T-cell (primary cell): ENCODE data around the gene NOP10. TPM values are rescaled to one million over a fixed set of nuclear protein-coding genes. Genes with fewer than 3 reads are reported as not detected.
A peak's percentile ranks its signal among the peaks of the same experiment; 100 is the strongest.

Experiments
- ATAC-seq, 4 experiments: fragments of 200-7000 bp in 3 of 4; fragments of 150-1000 bp in 1 of 4; cut with Tn5 transposase; replicated peaks in 1 of 4; 1 replicate in 3 of 4; 2 replicates in 1 of 4; pipeline ENCODE4 v1.10.0; 2021; ENCODE audit warnings: moderate library complexity in 3 of 4, mild to moderate bottlenecking in 2 of 4, moderate number of reproducible peaks in 1 of 4
- CTCF ChIA-PET, 2 donors: fragments of 300-600 bp; sonication (Branson Sonifier 250); formaldehyde crosslinking; loops; one replicate each; lab custom pipeline; 2022; ENCODE audit warnings: antibody characterized with exemption in 2 of 2; lab: Charles Lee
- POLR2A ChIA-PET, 2 donors: fragments of 300-600 bp; sonication (Branson Sonifier 250); formaldehyde crosslinking; loops; one replicate each; lab custom pipeline; 2022; ENCODE audit warnings: antibody characterized with exemption in 2 of 2; lab: Charles Lee
- DNase-seq, 35 experiments: peaks; one replicate each; pipeline versions ENCODE4 v3.0.0 to v3.0.0-alpha.2; 2013 to 2023
- H3K27ac ChIP-seq: one replicate; pipeline ENCODE4 v1.5.1; 2013; ENCODE audit warnings: low read length
- H3K27me3 ChIP-seq, 2 experiments: replicated peaks in 1 of 2; 1 replicate in 1 of 2; 2 replicates in 1 of 2; pipeline versions ENCODE4 v1.6.1 to v1.7.0; 2013; ENCODE audit warnings: low read length in 1 of 2, mixed read lengths in 1 of 2; ENCODE audit not compliant: control insufficient read depth in 2 of 2, insufficient read depth in 2 of 2; ENCODE audit errors: extremely low read depth in 1 of 2
- H3K36me3 ChIP-seq, 2 donors: 1 replicate in 1 of 2; 2 replicates in 1 of 2; pipeline versions ENCODE4 v1.6.1 to v1.7.0; 2013; ENCODE audit warnings: low read length in 1 of 2; ENCODE audit not compliant: control insufficient read depth in 2 of 2, insufficient read depth in 1 of 2; ENCODE audit errors: extremely low read depth in 1 of 2
- H3K4me1 ChIP-seq, 2 experiments: 1 replicate in 1 of 2; 2 replicates in 1 of 2; pipeline versions ENCODE4 v1.6.1 to v1.7.0; 2013; ENCODE audit warnings: low read length in 2 of 2, mixed read lengths in 1 of 2; ENCODE audit not compliant: insufficient read depth in 2 of 2, control insufficient read depth in 1 of 2; ENCODE audit errors: extremely low read depth in 1 of 2
- H3K4me3 ChIP-seq, 2 donors: 1 replicate in 1 of 2; 2 replicates in 1 of 2; pipeline versions ENCODE4 v1.5.1 to v1.7.0; 2013; ENCODE audit warnings: mild to moderate bottlenecking in 2 of 2, low read length in 1 of 2, moderate library complexity in 1 of 2; ENCODE audit not compliant: control insufficient read depth in 1 of 2; ENCODE audit errors: extremely low read depth in 1 of 2
- H3K9me3 ChIP-seq: 2 replicates; pipeline ENCODE4 v1.7.0; 2013
- H3K27ac Mint-ChIP-seq, 2 donors: one replicate each; pipeline ENCODE4 v1.8.0; 2020 to 2021; ENCODE audit warnings: mild to moderate bottlenecking in 2 of 2, mixed read lengths in 2 of 2
- H3K27me3 Mint-ChIP-seq, 2 donors: one replicate each; pipeline ENCODE4 v1.8.0; 2021 to 2022; ENCODE audit warnings: mixed read lengths in 2 of 2
- H3K36me3 Mint-ChIP-seq: one replicate; pipeline ENCODE4 v1.8.0; 2021; ENCODE audit warnings: mixed read lengths
- H3K4me1 Mint-ChIP-seq, 3 donors: one replicate each; pipeline ENCODE4 v1.8.0; 2020 to 2022; ENCODE audit warnings: mixed read lengths in 3 of 3, mild to moderate bottlenecking in 1 of 3
- H3K4me3 Mint-ChIP-seq, 3 donors: one replicate each; pipeline ENCODE4 v1.8.0; 2020 to 2022; ENCODE audit warnings: mild to moderate bottlenecking in 3 of 3, mixed read lengths in 3 of 3, moderate library complexity in 3 of 3
- H3K9me3 Mint-ChIP-seq, 3 donors: one replicate each; pipeline ENCODE4 v1.8.0; 2020 to 2022; ENCODE audit warnings: mixed read lengths in 3 of 3
- WGBS: methylation state at CpG from one replicate; pipeline ENCODE4 v1.1.5; 2013; ENCODE audit warnings: missing lambda C conversion rate; ENCODE audit not compliant: insufficient coverage; 5-methylcytosine and 5-hydroxymethylcytosine counted together
- total RNA-seq, 35 experiments: library from RNA in 6 of 35; stranded (reverse) in 6 of 35; fragments of 120-200 nt in 1 of 35; gene quantifications; one replicate each; pipeline versions ENCODE4 v1.2.1 to v1.2.4 and lab custom pipeline; 2013 to 2026

NOP10 gene
- total RNA-seq, 5 donors from 2014 or later (not counting 1 experiment from before 2014, with no cell fraction given) = 38.2 to 88.9 (median 68.8) TPM

DNA sequence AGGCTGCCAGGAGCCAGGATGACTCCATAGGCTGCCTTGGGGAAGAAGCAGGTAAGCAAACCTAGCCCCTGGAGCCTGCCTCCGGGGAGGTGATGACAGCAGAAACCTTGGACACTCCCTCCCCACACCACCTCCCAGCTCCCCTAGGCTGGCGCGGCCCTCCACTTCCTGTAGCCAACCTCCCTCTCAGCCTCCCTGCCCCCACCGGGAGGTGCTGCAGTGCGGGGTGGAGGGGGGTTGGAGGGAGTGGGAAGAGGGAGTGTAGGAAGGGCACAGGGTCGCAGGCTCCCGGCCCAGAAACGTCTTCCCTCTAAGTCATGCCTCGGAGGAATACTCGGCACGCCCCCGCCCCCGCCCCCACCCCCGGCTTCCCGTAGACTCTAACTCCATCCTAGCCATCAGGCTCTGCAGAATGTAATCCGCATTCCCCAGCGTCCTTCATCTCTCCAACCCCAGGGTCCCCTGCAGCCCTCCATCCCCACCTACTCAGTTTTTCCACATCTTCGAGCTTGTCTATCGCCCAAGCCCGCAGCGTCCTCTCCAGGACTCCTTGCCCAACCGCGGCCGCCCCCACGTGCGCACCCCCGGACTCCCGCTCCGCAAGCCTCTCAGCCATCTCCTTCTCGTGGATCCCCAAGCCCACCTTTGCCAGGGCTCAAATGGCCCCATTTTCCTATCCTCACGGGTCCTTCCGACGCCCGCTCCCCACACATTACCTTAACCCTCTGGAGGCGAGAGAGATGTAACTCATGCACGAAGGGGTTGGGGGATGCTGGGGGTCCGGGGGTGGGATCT is 23.5 kb upstream of the NOP10 start:
- H3K27ac Mint-ChIP-seq = peak overlapping the region; percentile 80 to 90
- peaks cover 34 to 46% (median 40%) of the 10 kb centered on the region in 3 donors for H3K4me1 Mint-ChIP-seq
- ChIA-PET POLR2A (interaction anchor here (0.6 to 1.7 kb wide), 4 partner anchors 24 to 244 kb away, joined by 3 to 5 read pairs (median 4); partner anchors contain the start of genes NOP10 (in 1 of the 2) and NUTM1 (in 1 of the 2)), CTCF (interaction anchor here (0.6 to 3.5 kb wide), 23 partner anchors 8 to 1120 kb away, joined by 3 to 39 read pairs (median 5); partner anchors contain the start of genes EMC7 (in 1 of the 2), GOLGA8A (in 1 of the 2), GOLGA8B (in 1 of the 2) and KATNBL1 (in 1 of the 2))
- no peak for ATAC-seq
- Histone ChIP-seq H3K4me3 (peak overlapping the region; percentile 87 to 92), H3K9me3 (no peaks in the 10 kb centered on the region), H3K4me1 (peaks cover 10 to 37% of the 10 kb centered on the region in 2 experiments), H3K36me3 (peaks cover 0 to 21% of the 10 kb centered on the region in 2 donors), H3K27ac (no peak overlapping the region), H3K27me3 (no peaks in the 10 kb centered on the region)
- H3K36me3 Mint-ChIP-seq = peaks cover 8% of the 10 kb centered on the region
- H3K4me3 Mint-ChIP-seq = peak overlapping the region; percentile 95 to 97 (median 96)
- 0% methylated on average over 20 of the region's 37 CpGs for WGBS
- H3K9me3 Mint-ChIP-seq = no peaks in the 10 kb centered on the region
- DNase-seq = peak in 24 of 35 experiments; percentile 9 to 60 (median 23)
- no peaks in the 10 kb centered on the region for H3K27me3 Mint-ChIP-seq

DNA sequence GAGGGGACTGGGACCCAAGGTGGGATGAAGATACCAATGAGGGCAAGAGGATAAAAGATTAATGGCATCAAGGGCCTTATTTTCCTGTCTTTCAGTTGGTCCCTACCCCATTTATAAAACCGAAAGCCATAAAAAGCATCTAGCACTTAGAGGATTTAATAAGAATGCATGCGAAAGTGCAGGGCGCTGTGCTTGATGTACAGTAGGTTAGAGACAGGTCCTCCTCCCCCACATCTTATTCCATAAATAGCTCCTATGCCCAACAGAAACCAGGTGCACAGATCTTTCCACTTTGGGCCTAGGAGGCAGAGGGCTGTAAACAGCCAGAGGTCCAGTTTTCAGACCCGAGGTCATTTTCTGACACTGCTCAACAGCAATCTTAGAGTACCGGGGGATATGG is 22.9 kb upstream of the NOP10 start:
- WGBS = no CpG with 5 or more reads among the region's 5 CpGs

DNA sequence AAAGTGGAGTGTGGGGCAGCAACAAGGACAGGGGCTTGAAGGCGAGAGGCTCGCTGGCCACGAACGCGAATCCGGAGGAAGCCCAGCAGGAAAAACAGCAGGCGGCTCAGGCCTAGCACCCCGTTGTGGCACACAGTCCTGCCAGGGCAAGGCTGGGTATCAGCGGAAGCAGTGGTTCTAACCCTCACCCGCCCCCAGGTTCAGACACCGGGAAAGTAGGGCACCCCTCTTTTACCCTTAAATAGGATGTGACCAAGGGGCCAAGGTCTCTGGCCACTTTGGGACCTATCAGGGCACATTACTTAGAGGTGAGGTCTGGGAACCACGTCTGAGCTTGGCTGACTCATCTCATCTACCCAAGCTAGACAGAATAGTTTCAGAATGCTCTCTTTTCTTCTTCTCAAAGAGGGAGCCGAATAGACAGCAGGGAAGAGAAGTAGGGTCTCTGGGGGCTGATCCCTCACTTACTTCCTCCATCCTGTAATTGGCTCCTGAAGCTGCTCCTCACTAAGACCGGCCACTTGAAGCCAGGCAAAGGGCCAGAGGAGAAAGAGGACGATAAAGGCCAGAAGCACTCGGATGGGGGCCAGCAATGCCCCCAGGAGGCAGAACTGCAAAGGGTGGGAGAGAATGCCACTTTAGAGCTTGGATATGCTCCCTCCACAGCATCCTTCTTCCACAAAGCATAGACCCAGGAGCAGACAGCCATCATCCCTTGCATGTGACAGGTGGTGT is 22.3 kb upstream of the NOP10 start:
- Mint-ChIP-seq H3K36me3 (peaks cover 16% of the 10 kb centered on the region), H3K9me3 (no peaks in the 10 kb centered on the region), H3K4me1 (peaks cover 34 to 46% (median 40%) of the 10 kb centered on the region in 3 donors), H3K4me3 (peak overlapping the region; percentile 95 to 97 (median 96)), H3K27me3 (no peaks in the 10 kb centered on the region), H3K27ac (peak overlapping the region; percentile 65 to 80)
- 67% methylated on average over 8 of the region's 16 CpGs for WGBS
- Histone ChIP-seq H3K36me3 (peaks cover 0 to 32% of the 10 kb centered on the region in 2 donors), H3K4me3 (peak overlapping the region in 1 of 2 donors; percentile 92), H3K27ac (peak overlapping the region; percentile 20), H3K4me1 (peaks cover 10 to 37% of the 10 kb centered on the region in 2 experiments), H3K9me3 (no peaks in the 10 kb centered on the region), H3K27me3 (no peaks in the 10 kb centered on the region)
- POLR2A ChIA-PET = interaction anchor here in 1 of 2 donors (0.6 kb wide), 1 partner anchor 46 kb away, joined by 4 read pairs; no protein-coding TSS in a partner anchor
- ATAC-seq = no peak
- CTCF ChIA-PET = interaction anchor here (1.2 to 3.5 kb wide), 2 partner anchors 22 to 124 kb away, joined by 3 to 24 read pairs; partner anchors contain the start of genes NOP10 (in 1 of the 2) and NUTM1 (in 1 of the 2)
- peak in 3 of 35 experiments; percentile 3 to 11 (median 7) for DNase-seq

More for the DNA sequence above, 22.9 kb upstream of the NOP10 start:
- Histone ChIP-seq H3K9me3 (no peaks in the 10 kb centered on the region), H3K27me3 (no peaks in the 10 kb centered on the region), H3K36me3 (peaks cover 0 to 27% of the 10 kb centered on the region in 2 donors), H3K27ac (peak overlapping the region; percentile 20), H3K4me1 (peaks cover 10 to 37% of the 10 kb centered on the region in 2 experiments), H3K4me3 (peak overlapping the region; percentile 68 to 92)
- Mint-ChIP-seq H3K4me3 (peak overlapping the region; percentile 95 to 97 (median 96)), H3K27me3 (no peaks in the 10 kb centered on the region), H3K4me1 (peaks cover 34 to 46% (median 40%) of the 10 kb centered on the region in 3 donors), H3K9me3 (no peaks in the 10 kb centered on the region), H3K27ac (peak overlapping the region; percentile 65 to 80), H3K36me3 (peaks cover 12% of the 10 kb centered on the region)
- POLR2A ChIA-PET = interaction anchor here in 1 of 2 donors (0.6 to 1.7 kb wide), 3 partner anchors 23 to 101 kb away, joined by 4 to 5 read pairs (median 4); partner anchors contain the start of genes NOP10 and NUTM1
- ATAC-seq = no peak
- CTCF ChIA-PET = interaction anchor here (0.7 to 3.5 kb wide), 4 partner anchors 21 to 125 kb away, joined by 3 to 39 read pairs (median 14); partner anchors contain the start of genes NOP10 (in 1 of the 2) and NUTM1 (in 1 of the 2)
- DNase-seq = no peak

DNA sequence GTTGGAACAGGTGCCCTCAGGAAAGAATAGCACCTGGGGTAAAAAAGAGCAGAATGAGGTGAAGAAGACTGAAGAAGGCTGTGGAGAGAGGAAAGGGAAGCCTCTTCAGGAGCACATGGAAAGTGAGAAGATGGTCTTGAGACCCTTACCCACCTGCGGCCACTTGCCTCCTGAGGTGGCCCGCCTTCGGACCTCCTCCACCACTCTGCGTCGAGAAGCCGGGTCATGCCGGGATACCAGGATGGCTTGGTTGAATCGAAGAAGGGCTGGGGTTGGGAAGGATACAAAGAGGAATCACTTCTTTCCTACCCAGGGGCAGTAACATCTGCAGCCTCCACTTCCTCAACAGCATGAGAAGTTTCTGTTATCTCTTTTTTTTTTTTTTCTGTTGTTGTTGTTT is 21.1 kb upstream of the NOP10 start:
- Mint-ChIP-seq H3K27me3 (no peaks in the 10 kb centered on the region), H3K4me1 (peaks cover 26 to 40% (median 37%) of the 10 kb centered on the region in 3 donors), H3K9me3 (no peaks in the 10 kb centered on the region), H3K27ac (peak overlapping the region in 1 of 2 donors; percentile 15), H3K4me3 (no peak overlapping the region), H3K36me3 (peaks cover 24% of the 10 kb centered on the region)
- DNase-seq (no peak), ATAC-seq (no peak)
- no CpG with 5 or more reads among the region's 8 CpGs for WGBS
- ChIA-PET POLR2A (no interaction called here), CTCF (interaction anchor here (0.6 to 0.7 kb wide), 3 partner anchors 31 to 86 kb away, joined by 3 read pairs; no protein-coding TSS in a partner anchor)
- Histone ChIP-seq H3K4me1 (peaks cover 10 to 36% of the 10 kb centered on the region in 2 experiments), H3K9me3 (no peaks in the 10 kb centered on the region), H3K27ac (no peak overlapping the region), H3K4me3 (no peak overlapping the region), H3K27me3 (no peaks in the 10 kb centered on the region), H3K36me3 (peaks cover 0 to 44% of the 10 kb centered on the region in 2 donors)

DNA sequence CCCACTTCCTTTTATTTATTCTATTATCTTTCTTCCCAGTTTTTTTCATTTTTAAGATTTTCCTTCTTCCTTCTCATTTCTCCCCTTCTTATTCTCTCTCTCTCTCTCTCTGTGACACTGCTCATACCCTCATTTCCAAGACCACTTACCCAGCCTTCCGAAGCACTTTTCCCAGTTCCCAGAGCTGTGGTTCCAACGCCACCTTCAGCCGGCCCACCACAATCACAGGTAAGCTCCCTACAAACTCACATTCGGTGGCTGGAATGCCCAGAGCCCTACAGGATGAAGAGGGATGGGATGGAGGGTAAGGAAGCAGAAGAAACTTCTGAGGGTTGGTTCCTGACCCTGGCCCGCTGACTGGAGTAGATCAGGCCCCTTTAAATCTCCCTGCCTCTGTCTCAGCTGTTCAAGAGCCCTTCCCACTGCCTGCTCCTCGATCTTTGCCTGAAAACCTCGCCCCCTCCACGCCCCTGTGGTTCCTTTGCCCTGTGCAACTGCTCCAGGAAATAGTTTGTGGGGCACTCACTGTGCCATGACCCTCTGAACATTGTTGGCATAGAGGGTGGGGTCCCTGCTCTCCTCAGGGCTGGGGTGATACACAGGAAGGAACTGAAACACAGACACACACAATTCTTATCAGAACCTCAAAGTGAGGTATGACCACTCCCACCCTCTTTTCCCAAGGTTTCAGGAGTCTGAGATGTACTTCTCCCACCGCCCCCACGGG is 19.3 kb upstream of the NOP10 start:
- ATAC-seq (no peak), DNase-seq (no peak)
- H3K4me3 Mint-ChIP-seq = no peak overlapping the region
- Histone ChIP-seq H3K27ac (no peak overlapping the region), H3K27me3 (no peaks in the 10 kb centered on the region), H3K4me3 (no peak overlapping the region), H3K9me3 (no peaks in the 10 kb centered on the region), H3K36me3 (peaks cover 0 to 55% of the 10 kb centered on the region in 2 donors), H3K4me1 (peaks cover 5 to 21% of the 10 kb centered on the region in 2 experiments)
- H3K9me3 Mint-ChIP-seq = no peaks in the 10 kb centered on the region
- ChIA-PET POLR2A (no interaction called here), CTCF (interaction anchor here in 1 of 2 donors (0.5 to 0.7 kb wide), 2 partner anchors 20 to 121 kb away, joined by 3 to 7 read pairs; no protein-coding TSS in a partner anchor)
- H3K36me3 Mint-ChIP-seq = peaks cover 37% of the 10 kb centered on the region
- H3K27ac Mint-ChIP-seq = peak overlapping the region; percentile 41 to 57
- peaks cover 19 to 33% (median 26%) of the 10 kb centered on the region in 3 donors for H3K4me1 Mint-ChIP-seq
- no peaks in the 10 kb centered on the region for H3K27me3 Mint-ChIP-seq
- no CpG with 5 or more reads among the region's 10 CpGs for WGBS
